GM19043 (cell line): ENCODE measurements around the gene FLVCR2.
"Not testable (repeated sequence)": the region's sequence is repeated elsewhere in the genome, so short reads cannot be mapped to it uniquely, and the experiment has no call there.

Experiments
- ATAC-seq: cut with Tn5 transposase; IDR thresholded peaks from one replicate; pipeline ENCODE4 v1.9.1; 2021; ENCODE audit warnings: low read depth; ENCODE audit not compliant: unreplicated experiment

FLVCR2 gene

DNA sequence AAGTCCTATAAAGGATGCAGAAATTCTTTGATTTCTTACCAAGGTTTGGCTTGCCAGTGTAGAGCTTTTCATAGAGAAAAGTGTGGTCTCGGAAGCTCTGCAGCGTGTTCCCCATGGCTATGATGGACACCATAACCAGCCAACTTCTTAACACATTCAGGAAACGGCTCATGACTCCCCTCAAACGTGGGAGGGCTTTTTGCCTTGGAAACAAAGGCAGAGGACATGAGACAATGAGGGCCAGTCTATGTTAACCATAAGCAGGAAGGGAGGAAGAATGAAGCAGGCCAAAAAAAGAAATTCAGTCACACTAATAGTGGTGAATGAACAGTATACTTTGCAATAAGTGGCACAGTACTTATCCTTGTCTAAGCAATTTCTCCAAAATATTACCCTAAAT, 78.9 kb downstream of the FLVCR2 start:
- ATAC-seq: no peak

DNA sequence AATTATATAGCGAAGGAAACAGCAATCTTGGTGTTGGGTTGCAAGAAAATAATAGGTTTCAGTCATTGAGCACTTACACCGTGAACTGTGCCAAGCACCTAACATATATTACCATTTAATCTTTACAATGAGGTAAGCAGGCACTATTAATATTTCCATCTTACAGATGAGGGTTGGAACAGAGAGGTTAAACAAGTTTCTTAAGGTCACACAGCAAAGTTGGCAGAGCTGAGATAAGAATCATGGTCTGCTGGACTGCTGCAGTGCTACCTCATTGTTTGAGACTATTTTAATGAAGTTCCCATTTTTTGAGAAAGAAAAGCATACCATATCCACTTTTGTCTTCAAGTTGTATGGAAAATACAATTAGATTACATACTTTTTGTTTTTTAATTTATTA, 80.5 kb downstream of the FLVCR2 start:
- ATAC-seq: no peak

- ATAC-seq: no peak
These were observed 81.8 kb downstream of the FLVCR2 start for GRCh38 chr14:75660238-75660629.

DNA sequence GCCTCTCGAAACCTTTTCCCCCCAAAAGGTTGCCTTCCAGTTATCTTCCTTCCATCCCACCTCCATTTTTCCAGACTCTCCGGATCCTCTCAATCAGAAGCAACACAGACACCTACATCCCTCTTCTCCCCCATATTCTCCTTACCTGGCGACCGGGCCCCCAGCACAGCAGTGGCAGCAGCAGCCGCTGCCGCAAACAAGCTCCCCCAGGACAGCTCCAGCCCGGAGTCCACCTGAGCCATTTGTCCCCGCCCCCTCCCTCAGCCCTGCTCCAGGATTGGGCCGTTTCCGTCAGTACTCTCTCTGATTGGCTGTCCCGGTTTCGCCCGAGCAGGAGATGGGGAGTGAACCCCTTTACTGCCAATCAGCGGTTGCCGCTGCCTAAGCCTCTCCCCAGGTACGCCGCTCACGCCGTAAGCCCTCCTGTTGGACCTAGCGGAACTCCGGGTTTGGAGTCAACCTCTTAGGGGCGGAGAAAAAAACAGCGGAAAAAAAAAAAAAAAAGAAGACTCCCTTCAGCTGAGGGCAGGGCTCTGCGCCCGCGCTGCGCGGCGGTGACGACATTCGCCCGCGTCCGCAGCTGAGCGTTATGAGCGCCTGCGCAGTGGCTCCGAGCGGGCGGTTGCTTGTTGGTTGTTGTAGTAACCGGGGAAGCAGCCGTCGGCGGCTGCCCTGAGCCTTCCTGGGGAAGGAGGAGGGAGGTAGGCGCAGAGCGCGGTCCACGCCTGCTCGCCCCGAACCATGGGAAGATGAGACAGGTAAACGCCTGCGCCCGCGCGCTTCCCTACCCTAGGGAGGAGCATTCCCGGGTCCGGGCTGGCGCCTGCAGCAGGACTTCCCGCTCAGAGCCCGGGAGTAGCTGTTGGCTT, 82.4 kb downstream of the FLVCR2 start, which contains the start of the genes ERG28 and TTLL5:
ERG28 (minus strand) TSS at position 247 of the 869 bp plus-strand sequence. CDS start 3,374 bp downstream, outside the sequence.
TTLL5 (plus strand) TSS at position 617 of the 869 bp plus-strand sequence. CDS start 1,904 bp downstream, outside the sequence.
- ATAC-seq: peak; percentile 97

- no peak for ATAC-seq
These were observed 83.0 kb downstream of the FLVCR2 start for GRCh38 chr14:75661499-75661814.

DNA sequence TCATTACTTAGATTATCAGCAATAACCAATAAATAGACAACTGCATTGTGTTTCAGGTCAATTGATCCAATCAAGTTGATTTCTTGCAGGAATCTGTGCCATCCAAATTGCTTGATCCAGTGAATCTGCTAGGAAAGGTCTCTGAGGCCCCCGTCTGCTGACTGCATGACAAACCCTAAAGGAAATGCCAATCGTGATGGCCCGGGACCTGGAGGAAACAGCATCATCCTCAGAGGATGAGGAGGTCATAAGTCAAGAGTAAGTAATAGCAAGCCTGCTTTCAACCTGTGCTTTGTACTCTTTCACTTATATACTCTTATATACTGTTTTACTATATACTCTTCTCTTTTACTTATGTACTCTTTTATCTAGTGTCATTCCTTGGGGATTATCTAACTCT, 84.5 kb downstream of the FLVCR2 start:
- ATAC-seq: no peak

- ATAC-seq: no peak
These were observed 88.8 kb downstream of the FLVCR2 start for GRCh38 chr14:75667099-75667765.

DNA sequence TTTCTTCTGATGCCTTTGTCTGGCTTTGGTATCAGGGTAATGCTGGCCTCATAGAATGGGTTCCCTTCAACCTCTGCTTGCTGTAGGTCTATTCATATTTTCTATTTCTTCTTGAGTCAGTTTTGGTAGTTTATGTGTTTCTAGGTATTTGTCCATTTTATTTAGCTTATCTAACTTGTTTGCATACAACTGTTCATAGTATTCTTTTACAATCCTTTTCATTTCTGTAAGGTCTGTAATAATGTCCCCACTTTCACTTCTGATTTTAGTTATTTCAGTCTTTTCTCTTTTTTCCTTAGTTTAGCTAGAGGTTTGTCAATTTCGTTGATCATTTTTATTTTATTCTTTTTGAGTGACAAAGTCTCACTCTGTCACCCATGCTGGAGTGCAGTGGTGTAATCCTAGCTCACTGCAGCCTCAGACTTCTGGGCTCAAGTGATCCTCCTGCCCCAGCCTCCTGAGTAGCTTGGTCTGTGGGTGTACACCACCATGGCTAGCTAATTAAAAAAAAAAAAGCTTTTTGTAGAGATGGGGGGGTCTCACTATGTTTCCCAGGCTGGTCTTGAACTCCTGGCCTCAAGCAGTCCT, 94.3 kb downstream of the FLVCR2 start:
- ATAC-seq: no peak

DNA sequence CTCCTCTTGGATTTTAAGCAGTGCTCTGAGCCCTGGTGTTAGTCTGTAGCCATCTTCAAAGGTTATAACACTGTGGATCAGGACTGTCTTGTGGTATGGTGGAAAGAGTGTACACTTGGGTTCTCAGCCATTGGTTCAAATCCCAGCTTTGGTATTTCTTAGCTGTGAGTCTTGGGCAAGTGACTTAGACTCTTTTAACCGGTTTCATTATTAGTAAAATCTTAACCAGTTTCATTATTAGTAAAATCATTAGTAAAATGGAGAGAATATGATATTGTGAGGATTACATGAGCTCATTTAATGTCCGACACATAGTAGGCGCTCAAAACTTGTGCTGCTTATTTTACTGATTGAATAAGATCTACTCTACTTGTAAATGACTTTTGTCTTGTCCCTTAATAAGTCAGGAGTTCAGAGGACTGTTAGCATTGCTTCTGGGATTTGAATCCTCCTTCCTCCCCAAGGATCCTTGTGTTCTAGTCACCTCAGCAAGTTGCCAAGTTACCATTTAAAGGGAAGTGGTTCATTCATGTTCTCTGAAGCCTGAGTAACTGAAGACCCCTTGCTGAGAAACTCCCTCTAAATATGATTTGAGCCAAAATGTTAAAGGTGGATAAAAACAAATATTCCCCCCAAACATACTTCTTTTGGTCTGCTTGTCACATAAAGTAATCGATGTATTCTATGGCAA, 95.1 kb downstream of the FLVCR2 start:
- peak; percentile 64 for ATAC-seq

DNA sequence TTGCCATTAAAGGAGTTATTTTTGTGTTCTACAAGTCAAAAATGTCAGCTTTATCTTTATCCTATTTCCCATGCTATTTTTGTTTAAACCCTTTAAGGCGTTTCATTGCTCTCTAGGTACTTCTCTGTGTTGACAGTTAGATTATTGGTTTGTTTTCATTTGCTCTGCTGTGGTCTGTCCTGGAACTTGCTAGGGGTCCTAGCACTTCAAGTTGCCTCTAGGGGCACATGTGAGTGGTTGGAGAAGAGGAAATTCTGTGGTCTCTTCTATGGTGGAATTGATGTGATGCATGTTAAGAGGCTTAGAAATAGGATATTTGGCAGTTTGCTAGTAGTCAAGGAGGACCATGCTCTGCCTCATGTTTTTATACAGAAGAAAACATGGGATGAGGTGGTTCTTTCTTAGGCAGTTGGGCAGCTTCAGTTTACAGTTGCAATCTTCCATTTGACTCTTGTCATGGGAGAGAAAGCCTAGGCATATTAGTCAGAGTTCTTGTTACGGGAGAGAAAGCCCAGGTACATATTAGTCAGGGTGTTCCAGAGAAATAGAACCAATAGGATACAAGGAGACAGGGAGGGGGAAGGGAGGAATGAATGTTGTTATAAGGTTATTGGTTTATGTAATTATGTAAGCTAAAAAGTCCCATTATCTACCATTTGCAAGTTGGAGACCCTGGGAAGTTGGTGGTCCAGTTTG, 97.0 kb downstream of the FLVCR2 start:
- no peak for ATAC-seq

DNA sequence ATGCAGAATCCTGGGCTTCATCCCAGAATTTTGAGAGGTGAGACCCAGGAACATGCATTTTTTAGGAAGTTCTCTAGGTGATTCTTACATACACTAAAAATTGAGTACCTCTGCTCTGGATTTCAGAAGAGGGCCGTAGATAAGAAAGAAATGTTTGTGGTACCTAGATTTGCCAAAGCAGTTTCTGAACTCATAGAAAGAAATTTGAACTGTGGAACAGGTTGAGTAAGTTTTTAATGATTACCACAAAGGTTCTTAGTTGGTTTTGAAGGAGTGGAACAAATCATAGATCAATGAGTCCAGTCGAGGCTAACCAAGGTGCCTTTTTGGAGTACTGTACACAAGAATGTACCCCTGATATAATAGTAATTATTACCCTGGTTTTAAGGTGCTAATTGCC, 107.5 kb downstream of the FLVCR2 start:
- ATAC-seq: no peak

GRCh38 chr14:75689012-75689411, 110.6 kb downstream of the FLVCR2 start:
- no peak for ATAC-seq

DNA sequence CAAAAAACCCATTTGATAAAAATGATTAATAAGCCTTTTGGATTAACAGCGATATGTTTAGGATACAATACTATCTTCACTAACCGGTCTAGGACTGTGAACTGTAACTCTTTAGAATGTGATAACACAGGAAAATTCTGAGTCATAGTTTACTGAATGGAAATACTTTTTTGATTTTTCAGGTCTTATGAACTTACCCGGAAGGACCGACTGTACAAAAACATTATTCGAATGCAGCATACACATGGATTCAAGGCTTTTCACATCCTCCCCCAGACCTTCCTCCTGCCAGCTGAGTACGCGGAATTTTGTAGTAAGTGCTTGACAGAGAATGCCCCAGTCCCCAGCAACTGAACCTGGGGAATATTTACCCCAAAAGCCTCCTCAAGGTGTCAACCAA, 111.6 kb downstream of the FLVCR2 start:
- no peak for ATAC-seq

DNA sequence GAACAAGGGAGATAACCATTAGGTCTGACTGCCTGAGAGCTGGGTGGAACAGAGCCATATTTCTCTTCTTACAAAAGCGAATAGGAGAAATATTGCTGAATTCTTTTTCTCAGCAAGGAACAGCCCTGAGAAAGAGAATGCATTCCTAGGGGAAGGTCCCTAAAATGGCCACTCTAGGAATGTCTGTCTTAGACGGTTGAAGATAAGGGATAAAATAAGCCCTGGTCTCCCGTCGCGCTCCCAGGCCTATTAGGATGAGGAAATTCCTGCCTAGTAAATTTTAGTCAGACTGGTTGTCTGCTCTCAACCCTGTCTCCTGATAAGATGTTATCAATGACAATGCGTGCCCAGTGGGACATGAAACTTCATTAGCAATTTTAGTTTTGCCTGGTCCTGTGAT, 116.6 kb downstream of the FLVCR2 start:
- ATAC-seq: not testable (repeated sequence)

DNA sequence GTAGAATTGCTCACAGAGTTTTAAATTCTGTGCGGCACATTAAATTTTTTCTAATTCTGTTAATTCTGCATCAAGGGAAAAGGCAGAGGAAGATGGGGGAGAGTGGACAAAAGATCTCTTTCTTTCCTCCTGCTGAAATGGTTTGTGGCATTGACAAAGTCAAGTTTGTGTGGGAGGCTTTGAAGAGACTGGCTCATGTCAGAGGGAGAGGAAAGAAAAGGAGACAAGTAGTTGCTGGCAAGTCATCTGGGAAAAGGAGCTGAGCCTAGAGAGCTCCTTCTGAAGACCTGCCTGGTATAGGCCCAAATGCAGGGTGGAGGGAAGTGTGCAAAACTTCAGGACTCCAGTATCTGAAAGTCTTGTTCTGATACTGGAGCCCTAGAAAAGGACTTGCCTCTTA, 119.0 kb downstream of the FLVCR2 start:
- no peak for ATAC-seq
